Keratinocyte (primary cell): ENCODE data around the gene ARHGAP24.

Experiments
- CTCF ChIP-seq, 3 experiments: IDR thresholded peaks in 1 of 3; conservative IDR thresholded peaks in 1 of 3; optimal IDR thresholded peaks in 1 of 3; 2 replicates in 2 of 3; 3 replicates in 1 of 3; pipeline versions ENCODE3 to v1.5.1; 2011; ENCODE audit warnings: low read length in 3 of 3, mild to moderate bottlenecking in 3 of 3, moderate library complexity in 2 of 3, control low read depth in 1 of 3, inconsistent platforms in 1 of 3; ENCODE audit not compliant: insufficient read depth in 2 of 3; ENCODE audit errors: extremely low read depth in 1 of 3
- EZH2 ChIP-seq: IDR thresholded peaks from one replicate; pipeline ENCODE4 v1.6.1; 2012; ENCODE audit warnings: inconsistent platforms, mild to moderate bottlenecking, low read length, moderate library complexity

- TF ChIP-seq EZH2 (no peak), CTCF (optimal IDR thresholded peaks at IDR 0.05 in 1 of 3, IDR thresholded peaks at IDR 0.05 in 1 of 3, conservative IDR thresholded peaks at IDR 0.05 in 1 of 3; ENCODE audit: extremely low read depth in 1 of 3, insufficient read depth in 2 of 3, low read length in 3 of 3) (no peak)
These were observed 1.4 kb downstream of the ARHGAP24 start for GRCh38 chr4:85476381-85476780.
